PC-9 (cell line): Measurements from ENCODE around the gene CCDC201.

Experiments
- CTCF ChIP-seq: fragments of 200-600 bp; sonication (generic); conservative IDR thresholded peaks from 2 replicates; pipeline ENCODE4 v1.6.1; 2017; ENCODE audit warnings: mixed run types, antibody characterized with exemption, mild to moderate bottlenecking, moderate library complexity
- EZH2 ChIP-seq: fragments of 200-600 bp; sonication (generic); IDR thresholded peaks from 2 replicates; pipeline ENCODE4 v1.8.0; 2017; ENCODE audit warnings: antibody characterized with exemption, low read depth

GRCh38 chr7:45919993-45920459 lies 47.1 kb upstream of the CCDC201 start:
- TF ChIP-seq CTCF: no peak
- TF ChIP-seq EZH2: no peak
